ENCODE data around the gene GDI2.

Gene GDI2

DNA sequence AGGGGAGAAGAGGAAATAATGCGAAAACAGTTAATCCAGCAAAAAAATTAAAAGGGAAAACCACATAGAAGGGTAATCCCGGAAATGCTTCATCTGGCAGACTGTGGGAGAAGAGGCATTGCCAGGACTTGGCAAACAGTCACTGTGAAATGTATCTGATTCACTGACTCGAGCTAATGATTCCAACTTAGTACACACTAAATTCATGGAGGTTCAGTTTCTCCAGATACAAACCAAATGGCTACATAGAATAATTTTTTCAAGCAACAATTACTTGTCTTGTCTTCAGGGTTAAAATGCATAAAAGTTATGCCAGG lies 36.4 kb downstream of the GDI2 start:
- no peak overlapping the region for H3K27ac ChIP-seq
- no peak for TF ChIP-seq ZFX (IDR thresholded peaks at IDR 0.05)
- TF ChIP-seq, protein P1, sequence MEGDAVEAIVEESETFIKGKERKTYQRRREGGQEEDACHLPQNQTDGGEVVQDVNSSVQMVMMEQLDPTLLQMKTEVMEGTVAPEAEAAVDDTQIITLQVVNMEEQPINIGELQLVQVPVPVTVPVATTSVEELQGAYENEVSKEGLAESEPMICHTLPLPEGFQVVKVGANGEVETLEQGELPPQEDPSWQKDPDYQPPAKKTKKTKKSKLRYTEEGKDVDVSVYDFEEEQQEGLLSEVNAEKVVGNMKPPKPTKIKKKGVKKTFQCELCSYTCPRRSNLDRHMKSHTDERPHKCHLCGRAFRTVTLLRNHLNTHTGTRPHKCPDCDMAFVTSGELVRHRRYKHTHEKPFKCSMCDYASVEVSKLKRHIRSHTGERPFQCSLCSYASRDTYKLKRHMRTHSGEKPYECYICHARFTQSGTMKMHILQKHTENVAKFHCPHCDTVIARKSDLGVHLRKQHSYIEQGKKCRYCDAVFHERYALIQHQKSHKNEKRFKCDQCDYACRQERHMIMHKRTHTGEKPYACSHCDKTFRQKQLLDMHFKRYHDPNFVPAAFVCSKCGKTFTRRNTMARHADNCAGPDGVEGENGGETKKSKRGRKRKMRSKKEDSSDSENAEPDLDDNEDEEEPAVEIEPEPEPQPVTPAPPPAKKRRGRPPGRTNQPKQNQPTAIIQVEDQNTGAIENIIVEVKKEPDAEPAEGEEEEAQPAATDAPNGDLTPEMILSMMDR (conservative IDR thresholded peaks at IDR 0.05) = no peak

DNA sequence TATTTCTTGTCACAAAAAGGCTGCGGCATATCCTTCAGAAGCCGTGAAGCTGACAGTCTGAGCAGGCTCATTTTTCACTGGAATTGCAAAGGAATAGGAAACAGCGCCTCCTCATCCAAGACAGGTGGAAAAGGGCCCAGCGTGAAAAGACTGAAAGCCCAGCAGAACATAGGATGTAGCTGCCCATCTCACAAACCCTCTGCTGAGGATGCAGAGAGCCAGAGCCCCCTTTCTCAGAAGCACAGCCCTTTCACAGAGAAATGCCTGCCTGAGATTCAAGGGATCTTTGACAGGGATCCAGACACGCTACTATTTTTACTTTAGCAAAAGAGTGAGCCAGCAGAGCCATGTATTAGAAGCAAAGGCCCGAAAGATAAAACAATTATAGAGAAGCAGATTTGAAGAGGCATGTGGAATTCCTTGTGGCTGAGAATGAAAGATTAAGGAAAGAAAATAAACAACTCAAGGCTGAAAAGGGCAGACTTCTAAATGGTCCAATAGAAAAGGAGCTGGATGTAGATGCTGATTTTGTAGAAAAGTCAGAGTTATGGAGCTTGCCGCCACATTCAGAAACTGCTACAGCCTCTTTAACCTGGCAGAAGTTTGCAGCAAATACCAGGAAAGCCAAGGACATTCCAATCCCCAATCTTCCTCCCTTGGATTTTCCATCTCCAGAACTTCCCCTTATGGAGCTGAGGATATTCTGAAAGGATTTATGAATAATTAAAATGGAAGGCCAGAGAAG lies 36.9 kb downstream of the GDI2 start:
- TF ChIP-seq, protein P1 (conservative IDR thresholded peaks at IDR 0.05) = 0 out of 2 replicates have a peak, but pooled peaks have one; percentile 4
- no peak for TF ChIP-seq ZFX (IDR thresholded peaks at IDR 0.05)
- no peak overlapping the region for H3K27ac ChIP-seq

DNA sequence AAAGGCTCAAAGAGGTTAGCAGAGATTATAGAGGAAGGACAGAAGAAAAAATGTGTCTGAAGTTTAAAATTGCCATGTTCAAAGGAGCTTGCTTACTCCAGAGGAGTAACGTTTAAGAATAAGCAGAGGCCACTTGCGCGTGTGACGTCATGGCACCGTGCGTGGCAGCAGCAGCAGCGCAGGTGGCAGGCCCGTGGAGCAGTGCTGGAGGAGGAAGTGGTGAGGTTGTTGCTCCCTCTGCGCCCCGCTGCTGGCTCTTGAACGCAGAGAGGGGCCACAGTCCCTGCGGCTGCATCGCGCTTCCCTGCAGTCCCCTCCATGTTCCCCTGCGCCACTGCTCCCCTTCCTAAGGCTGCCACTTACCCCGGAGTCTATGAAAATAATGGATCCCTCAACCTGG lies 37.5 kb downstream of the GDI2 start:
- no peak for TF ChIP-seq ZFX (IDR thresholded peaks at IDR 0.05)
- TF ChIP-seq, protein P1 (conservative IDR thresholded peaks at IDR 0.05) = no peak
- H3K27ac ChIP-seq = no peak overlapping the region

DNA sequence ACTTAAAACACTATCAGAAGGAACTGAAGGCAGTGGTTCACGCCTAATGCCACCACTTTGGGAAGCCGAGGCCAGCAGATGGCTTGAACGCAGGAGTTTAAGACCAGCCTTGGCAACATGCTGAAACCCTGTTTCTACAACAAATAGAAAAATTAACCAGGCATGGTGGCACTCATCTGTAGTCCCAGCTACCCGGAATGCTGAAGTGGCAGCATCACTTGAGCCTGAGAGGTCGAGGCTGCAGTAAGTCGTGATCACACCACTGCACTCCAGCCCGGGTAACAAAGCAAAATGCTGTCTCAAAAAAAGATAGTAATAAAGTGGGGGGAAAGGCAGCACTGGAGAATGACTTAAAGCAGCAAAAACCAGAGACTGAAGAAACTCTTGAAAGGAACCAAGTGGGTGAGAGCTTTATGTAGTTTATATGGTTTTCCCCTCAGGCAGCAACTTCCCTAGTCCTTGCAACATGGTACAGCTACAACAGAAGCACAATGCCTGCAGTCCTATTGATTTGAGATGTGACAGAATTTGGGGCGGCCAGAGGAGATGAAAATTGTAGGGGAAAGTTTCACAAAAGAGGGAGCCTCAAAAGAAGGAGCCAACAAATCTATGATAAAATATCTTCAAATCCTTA lies 38.1 kb downstream of the GDI2 start:
- no peak for TF ChIP-seq ZFX (IDR thresholded peaks at IDR 0.05)
- TF ChIP-seq, protein P1 (conservative IDR thresholded peaks at IDR 0.05) = no peak
- no peak overlapping the region for H3K27ac ChIP-seq

DNA sequence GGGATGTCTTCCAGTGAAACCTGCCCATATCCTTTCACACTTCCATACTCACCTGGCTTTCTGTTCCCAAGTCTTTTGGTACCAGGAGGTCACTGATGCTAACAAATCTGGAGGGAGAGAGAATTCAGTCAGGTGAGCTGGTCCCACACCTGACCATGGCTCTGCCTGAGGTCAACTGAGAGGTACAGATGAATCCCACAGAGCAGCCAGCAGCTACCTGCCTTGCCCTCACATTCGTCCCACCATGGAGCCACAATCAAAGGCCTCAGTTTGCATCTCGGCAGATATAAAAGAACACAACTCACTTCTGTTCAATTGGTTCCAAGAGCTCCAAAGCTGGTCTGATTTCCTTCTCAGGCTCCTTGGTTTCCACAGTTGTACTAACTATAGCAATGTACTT lies 47.0 kb downstream of the GDI2 start:
- no peak overlapping the region for H3K27ac ChIP-seq
- TF ChIP-seq ZFX (IDR thresholded peaks at IDR 0.05) = no peak
- TF ChIP-seq, protein P1 (conservative IDR thresholded peaks at IDR 0.05) = no peak

DNA sequence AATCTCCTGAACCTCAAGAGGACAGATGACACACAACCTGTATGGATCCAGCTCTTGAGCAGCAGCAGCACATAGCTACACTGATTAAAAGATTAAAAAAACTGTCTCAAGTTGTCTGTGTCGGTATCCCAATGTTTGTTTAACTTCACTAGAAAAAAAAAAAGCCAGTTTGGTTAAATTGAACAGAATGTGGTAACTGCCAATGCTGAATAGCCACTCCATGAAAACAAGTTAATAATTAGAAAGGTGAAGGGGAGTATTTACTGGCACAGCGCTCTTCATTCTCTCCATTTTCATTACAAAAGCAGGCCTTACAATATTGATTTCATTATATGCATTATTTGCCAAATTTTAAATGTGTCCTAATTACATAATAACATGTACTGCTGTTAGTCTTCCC lies 47.6 kb downstream of the GDI2 start:
- TF ChIP-seq, protein P1 (conservative IDR thresholded peaks at IDR 0.05) = no peak
- no peak for TF ChIP-seq ZFX (IDR thresholded peaks at IDR 0.05)
- H3K27ac ChIP-seq = no peak overlapping the region

DNA sequence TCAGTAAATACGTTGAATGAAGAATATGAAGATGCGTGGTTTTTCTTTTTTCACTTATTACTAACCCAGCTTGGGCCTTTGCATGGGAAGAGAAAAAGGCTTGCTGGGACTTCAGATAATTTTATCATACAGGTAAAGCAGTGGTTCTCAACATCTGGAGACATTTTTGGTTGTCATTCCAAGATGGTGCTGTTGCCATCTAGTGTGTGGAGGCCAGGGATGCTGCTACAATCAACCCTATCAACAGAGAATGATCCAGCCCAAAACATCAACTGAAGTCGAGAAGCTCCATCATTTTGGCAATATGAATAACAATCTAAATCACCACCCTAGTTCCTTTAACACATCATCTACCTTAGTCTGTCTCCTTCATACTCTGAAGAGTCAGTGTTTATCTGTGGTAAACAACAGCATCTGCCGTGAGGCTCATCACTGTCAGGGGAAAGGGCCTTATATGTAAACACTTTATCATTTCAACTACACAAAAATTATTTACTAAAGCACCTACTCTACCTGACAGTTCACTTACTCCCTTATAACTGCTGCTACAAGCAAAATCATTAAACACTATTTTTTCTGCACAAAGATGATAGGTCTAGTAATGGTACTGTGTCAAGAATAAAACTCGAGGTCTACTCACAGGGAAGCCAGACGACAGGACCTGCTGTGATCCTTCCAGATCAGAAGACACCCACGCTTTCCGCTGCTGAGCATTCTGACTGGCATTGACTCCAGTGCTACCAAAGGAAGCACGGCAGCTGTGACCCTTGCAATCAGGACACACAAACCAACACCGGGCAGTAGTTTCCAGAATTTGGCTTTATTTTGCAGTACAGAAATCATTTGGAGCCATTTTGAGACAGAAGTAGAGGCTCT lies 48.6 kb downstream of the GDI2 start:
- no peak overlapping the region for H3K27ac ChIP-seq
- TF ChIP-seq, protein P1 (conservative IDR thresholded peaks at IDR 0.05) = no peak; the same call in none of the 2 replicates
- no peak for TF ChIP-seq ZFX (IDR thresholded peaks at IDR 0.05)

Data from C4-2B (cell line).